Progenitor cell of endocrine pancreas (in vitro differentiated cells): ENCODE results near the gene CEPT1. TPM values are rescaled to one million over a fixed set of nuclear protein-coding genes. Genes with fewer than 3 reads are reported as not detected.
A peak's percentile ranks its signal among the peaks of the same experiment; 100 is the strongest.

ENCODE experiments used
- DNase-seq: peaks from one replicate; pipeline ENCODE4 v3.0.0; 2021; ENCODE audit warnings: low spot score; ENCODE audit not compliant: unreplicated experiment
- H3K27ac Mint-ChIP-seq: 2 replicates; pipeline ENCODE4 v1.8.0; 2021; ENCODE audit warnings: mild to moderate bottlenecking, moderate library complexity, mixed read lengths
- H3K27me3 Mint-ChIP-seq: 2 replicates; pipeline ENCODE4 v1.8.0; 2021; ENCODE audit warnings: mixed read lengths
- H3K36me3 Mint-ChIP-seq: 2 replicates; pipeline ENCODE4 v1.8.0; 2022; ENCODE audit warnings: mixed read lengths; ENCODE audit not compliant: insufficient read depth
- H3K4me1 Mint-ChIP-seq: 2 replicates; pipeline ENCODE4 v1.8.0; 2021; ENCODE audit warnings: low read depth, mixed read lengths
- H3K4me3 Mint-ChIP-seq: 2 replicates; pipeline ENCODE4 v1.8.0; 2021; ENCODE audit warnings: low read depth, mild to moderate bottlenecking, moderate library complexity, mixed read lengths
- H3K9me3 Mint-ChIP-seq: 2 replicates; pipeline ENCODE4 v1.8.0; 2021; ENCODE audit warnings: low read depth, mixed read lengths
- total RNA-seq: library from RNA; stranded (reverse); gene quantifications from 2 replicates; pipeline ENCODE4 v1.2.1, GENCODE V29; 2021
- TF ChIP-seq, protein P1 (sequence below): fragments of 200-600 bp; sonication (generic); IDR thresholded peaks from one replicate; pipeline ENCODE4 v1.5.0; 2021; ENCODE audit warnings: antibody characterized with exemption, mild to moderate bottlenecking; ENCODE audit not compliant: unreplicated experiment

The CEPT1 gene
- total RNA-seq, 1 donor from 2014 or later, result 35.6 TPM

DNA sequence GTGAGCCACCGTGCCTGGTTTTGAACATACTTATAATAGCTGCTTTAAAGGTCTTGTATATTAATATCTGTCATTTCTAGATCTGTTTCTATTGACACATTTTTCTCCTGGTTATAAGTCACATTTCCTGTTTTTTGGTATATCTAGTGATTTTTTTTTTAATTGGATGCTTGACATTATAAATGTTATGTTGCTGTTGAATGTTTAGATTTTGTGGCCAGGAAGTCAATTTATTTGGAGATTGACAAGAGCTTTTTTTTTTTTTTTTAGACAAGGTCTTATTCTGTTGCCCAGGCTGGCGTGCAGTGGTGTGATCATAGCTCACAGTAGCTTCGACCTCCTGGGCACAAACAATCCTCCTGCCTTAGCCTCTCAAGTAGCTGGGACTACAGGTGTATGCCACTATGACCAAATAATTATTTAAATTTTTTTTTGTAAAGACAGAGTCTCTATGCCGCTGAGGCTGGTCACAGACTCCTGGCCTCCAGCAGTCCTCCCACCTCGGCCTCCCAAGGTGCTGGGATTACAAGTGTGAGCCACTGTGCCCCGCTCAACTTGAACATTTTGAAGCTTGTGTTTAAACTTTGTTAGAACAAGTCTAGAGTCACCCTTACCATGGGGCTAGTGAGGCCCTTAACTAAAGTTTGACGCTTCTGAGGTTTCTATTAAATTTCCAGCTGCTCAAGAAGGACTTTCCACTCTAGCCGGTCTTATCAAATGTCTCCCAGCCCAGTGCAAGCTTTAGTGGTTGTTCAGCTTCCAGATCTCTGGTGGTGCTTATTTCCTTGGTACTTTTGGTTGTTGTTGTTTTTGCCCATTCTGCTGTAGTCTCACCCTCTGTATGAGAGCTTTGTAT lies 78.9 kb downstream of the CEPT1 start:
- H3K4me3 Mint-ChIP-seq, result no peak overlapping the region
- no peaks in the 10 kb centered on the region for H3K27me3 Mint-ChIP-seq
- peaks cover 3% of the 10 kb centered on the region for H3K9me3 Mint-ChIP-seq
- no peak for DNase-seq
- peak overlapping the region; percentile 8 for H3K27ac Mint-ChIP-seq
- TF ChIP-seq, protein P1, sequence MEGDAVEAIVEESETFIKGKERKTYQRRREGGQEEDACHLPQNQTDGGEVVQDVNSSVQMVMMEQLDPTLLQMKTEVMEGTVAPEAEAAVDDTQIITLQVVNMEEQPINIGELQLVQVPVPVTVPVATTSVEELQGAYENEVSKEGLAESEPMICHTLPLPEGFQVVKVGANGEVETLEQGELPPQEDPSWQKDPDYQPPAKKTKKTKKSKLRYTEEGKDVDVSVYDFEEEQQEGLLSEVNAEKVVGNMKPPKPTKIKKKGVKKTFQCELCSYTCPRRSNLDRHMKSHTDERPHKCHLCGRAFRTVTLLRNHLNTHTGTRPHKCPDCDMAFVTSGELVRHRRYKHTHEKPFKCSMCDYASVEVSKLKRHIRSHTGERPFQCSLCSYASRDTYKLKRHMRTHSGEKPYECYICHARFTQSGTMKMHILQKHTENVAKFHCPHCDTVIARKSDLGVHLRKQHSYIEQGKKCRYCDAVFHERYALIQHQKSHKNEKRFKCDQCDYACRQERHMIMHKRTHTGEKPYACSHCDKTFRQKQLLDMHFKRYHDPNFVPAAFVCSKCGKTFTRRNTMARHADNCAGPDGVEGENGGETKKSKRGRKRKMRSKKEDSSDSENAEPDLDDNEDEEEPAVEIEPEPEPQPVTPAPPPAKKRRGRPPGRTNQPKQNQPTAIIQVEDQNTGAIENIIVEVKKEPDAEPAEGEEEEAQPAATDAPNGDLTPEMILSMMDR, result no peak
- no peaks in the 10 kb centered on the region for H3K36me3 Mint-ChIP-seq
- peaks cover 35% of the 10 kb centered on the region for H3K4me1 Mint-ChIP-seq

DNA sequence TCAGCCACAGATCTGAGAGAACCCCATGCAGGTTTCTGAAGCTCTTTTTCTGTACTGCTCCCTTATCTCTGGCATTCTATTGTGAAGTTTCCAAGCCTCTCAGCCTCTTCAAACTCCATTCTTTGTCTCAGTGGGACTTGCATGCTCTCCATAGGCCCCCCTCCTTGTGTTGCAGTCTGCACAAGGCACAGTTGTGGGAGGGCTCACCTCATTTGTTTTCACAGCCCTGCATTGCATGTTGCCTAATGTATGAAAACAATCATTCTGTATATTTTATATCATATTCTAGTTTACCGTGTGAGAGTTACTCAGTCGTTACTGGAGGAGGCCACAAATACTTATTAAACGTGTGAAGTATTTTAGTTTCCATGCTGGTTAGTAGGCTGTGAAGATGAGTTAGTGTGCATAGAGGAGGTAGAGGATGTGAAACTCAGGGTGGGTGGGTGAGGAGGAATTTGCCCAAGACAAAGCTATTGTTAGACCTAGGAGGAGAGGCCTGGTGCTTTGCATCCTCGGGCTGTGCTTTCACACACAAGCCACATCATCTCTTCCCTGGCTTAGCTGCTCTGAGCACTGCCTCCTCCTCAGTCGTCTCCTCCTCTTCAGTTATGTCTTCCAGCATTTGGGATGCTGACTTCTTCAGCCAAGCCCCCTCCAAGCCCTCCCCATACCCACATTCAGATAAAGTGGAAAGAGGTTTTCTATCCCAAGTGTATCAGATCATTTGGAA lies 79.7 kb downstream of the CEPT1 start:
- Mint-ChIP-seq H3K4me1 (peaks cover 28% of the 10 kb centered on the region), H3K27me3 (no peaks in the 10 kb centered on the region), H3K4me3 (no peak overlapping the region), H3K36me3 (no peaks in the 10 kb centered on the region), H3K9me3 (peaks cover 3% of the 10 kb centered on the region), H3K27ac (peak overlapping the region; percentile 8)
- TF ChIP-seq, protein P1, result no peak
- DNase-seq, result no peak

DNA sequence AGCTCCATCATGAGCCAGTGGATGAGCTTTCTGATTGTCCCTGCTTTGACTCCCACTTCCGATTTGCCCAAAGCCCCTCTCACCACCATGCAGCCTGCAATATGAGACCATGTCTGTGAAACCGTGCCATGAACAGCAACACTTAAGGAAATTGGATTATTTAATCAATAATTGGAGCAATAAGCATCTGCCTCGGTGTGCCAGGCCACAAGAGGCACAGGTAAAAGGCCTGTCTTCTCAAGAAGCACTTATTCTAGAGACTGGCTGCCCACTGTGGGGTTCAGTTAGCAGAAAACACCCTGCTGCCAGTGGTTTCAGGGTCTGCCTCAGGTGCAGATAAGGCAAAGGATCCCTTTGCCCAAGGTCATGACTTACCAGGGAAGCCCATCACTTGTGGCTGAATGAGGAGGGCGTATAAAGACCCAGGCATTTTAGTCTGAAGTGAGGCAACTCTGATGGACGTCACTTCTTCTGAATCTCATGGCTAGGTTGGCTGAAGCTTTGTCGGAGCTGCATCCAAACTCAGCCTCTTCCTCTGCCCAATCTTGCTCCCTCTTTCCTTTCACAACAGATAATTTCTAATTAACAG lies 80.4 kb downstream of the CEPT1 start:
- H3K27me3 Mint-ChIP-seq, result no peaks in the 10 kb centered on the region
- no peak for DNase-seq
- TF ChIP-seq, protein P1, result no peak
- no peak overlapping the region for H3K4me3 Mint-ChIP-seq
- no peak overlapping the region for H3K27ac Mint-ChIP-seq
- peaks cover 3% of the 10 kb centered on the region for H3K9me3 Mint-ChIP-seq
- peaks cover 24% of the 10 kb centered on the region for H3K4me1 Mint-ChIP-seq
- no peaks in the 10 kb centered on the region for H3K36me3 Mint-ChIP-seq

DNA sequence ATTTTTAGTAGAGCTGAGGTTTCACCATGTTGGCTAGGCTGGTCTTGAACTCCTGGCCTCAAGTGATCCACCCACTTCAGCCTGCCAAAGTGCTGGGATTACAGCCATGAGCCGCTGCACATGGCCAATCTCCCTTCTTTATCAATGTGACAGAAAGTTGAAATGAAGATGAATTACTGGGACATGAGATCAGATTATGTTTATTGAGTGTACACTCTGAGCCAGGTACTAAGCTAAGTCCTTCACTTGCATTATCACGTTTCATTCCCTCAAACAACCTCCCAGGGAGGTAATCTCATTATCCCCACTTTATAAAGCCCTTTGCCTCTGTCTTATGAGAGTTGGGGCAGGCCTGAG lies 81.2 kb downstream of the CEPT1 start:
- Mint-ChIP-seq H3K36me3 (no peaks in the 10 kb centered on the region), H3K9me3 (peaks cover 3% of the 10 kb centered on the region), H3K27ac (peak overlapping the region; percentile 71), H3K4me3 (no peak overlapping the region), H3K27me3 (no peaks in the 10 kb centered on the region), H3K4me1 (peaks cover 24% of the 10 kb centered on the region)
- DNase-seq, result no peak
- TF ChIP-seq, protein P1, result no peak

DNA sequence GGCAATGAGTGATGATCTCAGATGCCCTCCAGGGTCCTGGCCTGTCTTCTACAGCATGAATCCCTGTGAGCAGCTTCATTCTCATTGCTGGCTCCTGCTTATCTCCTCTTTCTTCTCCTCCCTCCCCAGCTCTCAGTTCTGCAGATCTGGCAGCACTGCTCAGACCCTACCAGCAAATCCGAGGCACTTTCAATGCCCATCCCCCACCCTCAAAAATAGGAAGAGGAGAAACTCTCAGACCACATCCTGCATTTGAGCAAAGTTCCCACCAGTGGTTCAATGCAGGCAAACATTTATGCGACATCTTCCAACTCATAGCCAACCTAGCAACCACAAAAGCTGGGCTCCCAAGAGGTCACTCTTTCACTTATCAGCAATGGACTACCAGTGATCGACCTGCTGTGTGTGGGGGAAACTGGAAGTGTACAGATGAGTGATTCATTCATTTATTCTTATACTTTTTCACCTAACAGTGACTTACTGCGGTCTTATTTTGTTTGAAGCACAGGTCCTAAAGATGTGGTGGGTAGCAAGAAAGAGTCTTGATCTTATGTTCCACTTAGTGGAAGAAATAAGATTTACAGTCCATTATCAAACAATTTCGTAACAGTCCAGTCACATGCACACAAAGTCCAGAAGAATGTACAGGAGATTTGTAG lies 81.7 kb downstream of the CEPT1 start:
- peak overlapping the region; percentile 71 for H3K27ac Mint-ChIP-seq
- H3K4me3 Mint-ChIP-seq, result no peak overlapping the region
- H3K36me3 Mint-ChIP-seq, result no peaks in the 10 kb centered on the region
- DNase-seq, result no peak
- H3K4me1 Mint-ChIP-seq, result peaks cover 24% of the 10 kb centered on the region
- no peaks in the 10 kb centered on the region for H3K27me3 Mint-ChIP-seq
- TF ChIP-seq, protein P1, result no peak
- no peaks in the 10 kb centered on the region for H3K9me3 Mint-ChIP-seq
